HepG2 (cell line): ENCODE data around the gene ATP2B3. TPM values are rescaled to one million over a fixed set of nuclear protein-coding genes. Genes with fewer than 3 reads are reported as not detected.

Experiments
- CEBPZ ChIP-seq: IDR thresholded peaks from 2 replicates; pipeline ENCODE4 v1.6.1; 2012; ENCODE audit warnings: low read length, improper control_type of control experiment
- CERS6 ChIP-seq: sonication (generic); formaldehyde crosslinking; IDR thresholded peaks from 2 replicates; pipeline ENCODE4 v1.5.0; 2020; ENCODE audit warnings: missing genetic modification reagents
- GLI4 ChIP-seq: sonication (generic); formaldehyde crosslinking; IDR thresholded peaks from 2 replicates; pipeline ENCODE4 v1.5.1; 2020; ENCODE audit warnings: missing genetic modification reagents, mild to moderate bottlenecking, moderate library complexity, borderline replicate concordance
- HMG20B ChIP-seq: conservative IDR thresholded peaks from 2 replicates; pipeline ENCODE4 v1.6.1; 2016; ENCODE audit warnings: missing genetic modification reagents, missing compliant biosample characterization
- KLF9 ChIP-seq: IDR thresholded peaks from 2 replicates; pipeline ENCODE4 v1.6.1; 2016; ENCODE audit warnings: low read depth
- MLLT10 ChIP-seq: sonication (generic); formaldehyde crosslinking; IDR thresholded peaks from 2 replicates; pipeline ENCODE4 v1.4.0; 2020; ENCODE audit warnings: missing genetic modification reagents
- MXI1 ChIP-seq: IDR thresholded peaks from 3 replicates; pipeline ENCODE4 v1.6.1; 2012; ENCODE audit warnings: low read depth, low read length, inconsistent platforms, borderline replicate concordance
- NCOA5 ChIP-seq: sonication (generic); formaldehyde crosslinking; IDR thresholded peaks from 2 replicates; pipeline ENCODE4 v1.4.0; 2020; ENCODE audit warnings: missing genetic modification reagents
- NFYB ChIP-seq: sonication (generic); formaldehyde crosslinking; IDR thresholded peaks from 2 replicates; pipeline ENCODE4 v1.4.0; 2020; ENCODE audit warnings: missing genetic modification reagents
- PHF5A ChIP-seq: IDR thresholded peaks from one replicate; pipeline ENCODE4 v1.6.1; 2018; ENCODE audit warnings: low read depth, missing genetic modification reagents; ENCODE audit not compliant: unreplicated experiment
- POGK ChIP-seq: sonication (generic); formaldehyde crosslinking; conservative IDR thresholded peaks from 2 replicates; pipeline ENCODE4 v1.8.0; 2022; ENCODE audit warnings: mild to moderate bottlenecking, moderate library complexity, missing genetic modification reagents
- SCMH1 ChIP-seq: sonication (generic); formaldehyde crosslinking; IDR thresholded peaks from 2 replicates; pipeline ENCODE4 v1.9.0; 2021; ENCODE audit warnings: missing genetic modification reagents, mild to moderate bottlenecking, borderline replicate concordance
- SMAD1 ChIP-seq: sonication (generic); formaldehyde crosslinking; IDR thresholded peaks from 2 replicates; pipeline ENCODE4 v1.4.0; 2020; ENCODE audit warnings: missing genetic modification reagents, low read depth, mild to moderate bottlenecking, borderline replicate concordance
- TOPORS ChIP-seq: sonication (generic); formaldehyde crosslinking; IDR thresholded peaks from 2 replicates; pipeline ENCODE4 v1.8.0; 2023; ENCODE audit warnings: mild to moderate bottlenecking, missing genetic modification reagents
- ZBTB21 ChIP-seq: sonication (generic); formaldehyde crosslinking; IDR thresholded peaks from 2 replicates; pipeline ENCODE4 v1.4.0; 2020; ENCODE audit warnings: missing genetic modification reagents
- ZFP37 ChIP-seq: sonication (generic); formaldehyde crosslinking; IDR thresholded peaks from 2 replicates; pipeline ENCODE4 v1.4.0; 2020; ENCODE audit warnings: missing genetic modification reagents, borderline replicate concordance
- ZMAT3 ChIP-seq: sonication (generic); formaldehyde crosslinking; conservative IDR thresholded peaks from 2 replicates; pipeline ENCODE4 v1.7.0; 2021; ENCODE audit warnings: missing genetic modification reagents
- ZNF10 ChIP-seq: sonication (generic); formaldehyde crosslinking; IDR thresholded peaks from 2 replicates; pipeline ENCODE4 v1.4.0; 2020; ENCODE audit warnings: mild to moderate bottlenecking, low read depth, missing genetic modification reagents, borderline replicate concordance
- ZNF180 ChIP-seq: sonication (generic); formaldehyde crosslinking; IDR thresholded peaks from 2 replicates; pipeline ENCODE4 v1.4.0; 2020; ENCODE audit warnings: low read depth, missing genetic modification reagents, borderline replicate concordance
- ZNF235 ChIP-seq: sonication (generic); formaldehyde crosslinking; IDR thresholded peaks from 2 replicates; pipeline ENCODE4 v1.8.1; 2023; ENCODE audit warnings: mild to moderate bottlenecking, missing genetic modification reagents, borderline replicate concordance
- ZNF431 ChIP-seq: sonication (generic); formaldehyde crosslinking; IDR thresholded peaks from 2 replicates; pipeline ENCODE4 v1.9.0; 2022; ENCODE audit warnings: missing genetic modification reagents, low read depth, mild to moderate bottlenecking, borderline replicate concordance
- ZNF496 ChIP-seq: sonication (generic); formaldehyde crosslinking; IDR thresholded peaks from 2 replicates; pipeline ENCODE4 v1.8.1; 2023; ENCODE audit warnings: mild to moderate bottlenecking, moderate library complexity, missing genetic modification reagents; ENCODE audit not compliant: insufficient replicate concordance
- ZNF501 ChIP-seq: sonication (generic); formaldehyde crosslinking; IDR thresholded peaks from 2 replicates; pipeline ENCODE4 v1.5.1; 2020; ENCODE audit warnings: mild to moderate bottlenecking, moderate library complexity, missing genetic modification reagents
- ZNF652 ChIP-seq: IDR thresholded peaks from 2 replicates; pipeline ENCODE4 v1.6.1; 2016; ENCODE audit warnings: low read depth, borderline replicate concordance
- ZNF670 ChIP-seq: sonication (generic); formaldehyde crosslinking; IDR thresholded peaks from 2 replicates; pipeline ENCODE4 v1.8.0; 2022; ENCODE audit warnings: mild to moderate bottlenecking, missing genetic modification reagents, borderline replicate concordance
- ZNF713 ChIP-seq: sonication (generic); formaldehyde crosslinking; IDR thresholded peaks from 2 replicates; pipeline ENCODE4 v1.4.0; 2020; ENCODE audit warnings: mild to moderate bottlenecking, missing genetic modification reagents
- ZNF772 ChIP-seq: sonication (generic); formaldehyde crosslinking; IDR thresholded peaks from 2 replicates; pipeline ENCODE4 v1.5.0; 2020; ENCODE audit warnings: mild to moderate bottlenecking, missing genetic modification reagents
- polyA plus RNA-seq, 8 experiments: library from polyadenylated mRNA; depleted of rRNA in 3 of 8; stranded (reverse) in 7 of 8; unstranded in 1 of 8; fragments of >200 nt; fragmentation: Illumina TruSeq in 4 of 8; extraction: Trizol in 4 of 8; gene quantifications; 2 replicates each; pipeline versions ENCODE4 v1.2.1 to v1.2.3, GENCODE V29; 2011 to 2016; ENCODE audit warnings: low read depth in 4 of 8, missing spikeins in 1 of 8, mixed read lengths in 1 of 8; ENCODE audit not compliant: insufficient read depth in 1 of 8
- total RNA-seq, 5 experiments: library from RNA; depleted of rRNA; stranded (reverse); fragments of >200 nt; fragmentation: Illumina TruSeq; extraction: Trizol; gene quantifications; 2 replicates each; pipeline ENCODE4 v1.2.3, GENCODE V29; 2016; ENCODE audit warnings: low read depth in 1 of 5

Gene ATP2B3
- total and polyA plus RNA-seq, 2 of the 13 experiments (the other 11 are each of a cell fraction or from before 2014, with no cell fraction given): not detected

GRCh38 chrX:153469811-153470410 is 47.5 kb upstream of the ATP2B3 start (continued):
- no peak for TF ChIP-seq ZNF501
- TF ChIP-seq NCOA5: no peak
- TF ChIP-seq SCMH1: no peak
- TF ChIP-seq HMG20B (CRISPR knock-in tag): no peak
- TF ChIP-seq PHF5A (CRISPR knock-in tag): no peak
- TF ChIP-seq MXI1: peak; percentile 4; the same call in 1 of the 3 replicates
- no peak for TF ChIP-seq ZNF652 (CRISPR knock-in tag)
- TF ChIP-seq CEBPZ: no peak
- no peak for TF ChIP-seq ZNF772 (CRISPR knock-in tag)
- no peak for TF ChIP-seq ZFP37 (CRISPR knock-in tag)
- no peak for TF ChIP-seq ZNF431 (CRISPR knock-in tag)
- no peak for TF ChIP-seq ZMAT3 (CRISPR knock-in tag)
- no peak for TF ChIP-seq ZNF713 (CRISPR knock-in tag)
- TF ChIP-seq ZNF180 (CRISPR knock-in tag): no peak
- TF ChIP-seq ZNF10: no peak
- TF ChIP-seq POGK (CRISPR knock-in tag): no peak
- no peak for TF ChIP-seq TOPORS (CRISPR knock-in tag)
- no peak for TF ChIP-seq ZNF670 (CRISPR knock-in tag)
- TF ChIP-seq ZNF496: no peak
- no peak for TF ChIP-seq ZBTB21
- TF ChIP-seq MLLT10 (CRISPR knock-in tag): no peak
- no peak for TF ChIP-seq ZNF235 (CRISPR knock-in tag)
- TF ChIP-seq KLF9 (CRISPR knock-in tag): no peak
- no peak for TF ChIP-seq SMAD1 (CRISPR knock-in tag)
- TF ChIP-seq CERS6 (CRISPR knock-in tag): no peak
- TF ChIP-seq NFYB (CRISPR knock-in tag): no peak
- TF ChIP-seq GLI4 (CRISPR knock-in tag): no peak
